HepG2 (cell line): Measurements from ENCODE around the gene BABAM2. TPM values are rescaled to one million over a fixed set of nuclear protein-coding genes. Genes with fewer than 3 reads are reported as not detected.
A peak's percentile ranks its signal among the peaks of the same experiment; 100 is the strongest.

Source experiments
- ATF3 ChIP-seq: sonication (generic); formaldehyde crosslinking; IDR thresholded peaks from 2 replicates; pipeline ENCODE4 v1.4.0; 2020; ENCODE audit warnings: missing genetic modification reagents
- ATF7 ChIP-seq, 2 experiments: fragments of 450-650 bp in 1 of 2; sonication (generic) in 1 of 2; formaldehyde crosslinking in 1 of 2; IDR thresholded peaks; 2 replicates each; pipeline versions ENCODE4 v1.4.0 to v1.6.1; 2016 to 2020; ENCODE audit warnings: antibody characterized with exemption in 1 of 2, mild to moderate bottlenecking in 1 of 2, missing genetic modification reagents in 1 of 2
- CENPX ChIP-seq: sonication (generic); formaldehyde crosslinking; IDR thresholded peaks from 2 replicates; pipeline ENCODE4 v1.9.0; 2021; ENCODE audit warnings: mild to moderate bottlenecking, missing genetic modification reagents, moderate library complexity
- DR1 ChIP-seq: sonication (generic); formaldehyde crosslinking; IDR thresholded peaks from 2 replicates; pipeline ENCODE4 v1.8.0; 2021; ENCODE audit warnings: mild to moderate bottlenecking, missing genetic modification reagents, inconsistent platforms
- ELF3 ChIP-seq: IDR thresholded peaks from 2 replicates; pipeline ENCODE4 v1.6.1; 2016; ENCODE audit warnings: missing genetic modification reagents, missing compliant biosample characterization
- GFI1 ChIP-seq: sonication (generic); formaldehyde crosslinking; IDR thresholded peaks from 2 replicates; pipeline ENCODE4 v1.5.0; 2020; ENCODE audit warnings: missing genetic modification reagents, mild to moderate bottlenecking, borderline replicate concordance
- MAZ ChIP-seq, 2 experiments: sonication (generic) in 1 of 2; formaldehyde crosslinking in 1 of 2; IDR thresholded peaks; 2 replicates each; pipeline versions ENCODE4 v1.5.0 to v1.6.1; 2012 to 2020; ENCODE audit warnings: low read depth in 2 of 2, mild to moderate bottlenecking in 2 of 2, borderline replicate concordance in 1 of 2, improper control_type of control experiment in 1 of 2, low read length in 1 of 2, missing genetic modification reagents in 1 of 2, moderate library complexity in 1 of 2
- MTF2 ChIP-seq: sonication (generic); formaldehyde crosslinking; IDR thresholded peaks from 2 replicates; pipeline ENCODE4 v1.5.0; 2020; ENCODE audit warnings: missing genetic modification reagents, borderline replicate concordance
- MXD1 ChIP-seq: sonication (generic); formaldehyde crosslinking; IDR thresholded peaks from 2 replicates; pipeline ENCODE4 v1.4.0; 2020; ENCODE audit warnings: mild to moderate bottlenecking, missing genetic modification reagents
- NR0B2 ChIP-seq: sonication (generic); formaldehyde crosslinking; IDR thresholded peaks from 2 replicates; pipeline ENCODE4 v1.4.0; 2020; ENCODE audit warnings: mild to moderate bottlenecking, missing genetic modification reagents
- POLR2G ChIP-seq: fragments of 200-400 bp; formaldehyde crosslinking; IDR thresholded peaks from 2 replicates; pipeline ENCODE4 v1.6.1; 2018; ENCODE audit warnings: mild to moderate bottlenecking, low read depth, low read length, moderate library complexity
- RCOR2 ChIP-seq: IDR thresholded peaks from 2 replicates; pipeline ENCODE4 v1.6.1; 2016; ENCODE audit warnings: missing biosample characterization, missing genetic modification reagents
- RORA ChIP-seq: sonication (generic); formaldehyde crosslinking; IDR thresholded peaks from 2 replicates; pipeline ENCODE4 v1.5.0; 2020; ENCODE audit warnings: mild to moderate bottlenecking, missing genetic modification reagents, moderate library complexity
- SAP130 ChIP-seq: IDR thresholded peaks from 2 replicates; pipeline ENCODE4 v1.6.1; 2016; ENCODE audit warnings: low read depth
- SMC3 ChIP-seq: IDR thresholded peaks from 2 replicates; pipeline ENCODE4 v1.6.1; 2011; ENCODE audit warnings: low read length, improper control_type of control experiment
- SPEN ChIP-seq: sonication (generic); formaldehyde crosslinking; IDR thresholded peaks from 2 replicates; pipeline ENCODE4 v1.5.1; 2020; ENCODE audit warnings: low read depth, mild to moderate bottlenecking, missing genetic modification reagents
- ZBTB33 ChIP-seq: sonication (generic); formaldehyde crosslinking; IDR thresholded peaks from 2 replicates; pipeline ENCODE4 v1.4.0; 2020; ENCODE audit warnings: missing genetic modification reagents
- ZHX1 ChIP-seq: sonication (generic); formaldehyde crosslinking; IDR thresholded peaks from 2 replicates; pipeline ENCODE4 v1.8.1; 2022; ENCODE audit warnings: low read depth, mild to moderate bottlenecking, missing genetic modification reagents
- ZNF282 ChIP-seq: fragments of 450-650 bp; IDR thresholded peaks from 2 replicates; pipeline ENCODE4 v1.6.1; 2018; ENCODE audit not compliant: partially characterized antibody
- ZNF557 ChIP-seq: sonication (generic); formaldehyde crosslinking; IDR thresholded peaks from 2 replicates; pipeline ENCODE4 v1.4.0; 2020; ENCODE audit warnings: missing genetic modification reagents
- ZNF773 ChIP-seq: sonication (generic); formaldehyde crosslinking; IDR thresholded peaks from 2 replicates; pipeline ENCODE4 v1.4.0; 2020; ENCODE audit warnings: missing genetic modification reagents, borderline replicate concordance
- polyA plus RNA-seq, 8 experiments: library from polyadenylated mRNA; depleted of rRNA in 3 of 8; stranded (reverse) in 7 of 8; unstranded in 1 of 8; fragments of >200 nt; fragmentation: Illumina TruSeq in 4 of 8; extraction: Trizol in 4 of 8; gene quantifications; 2 replicates each; pipeline versions ENCODE4 v1.2.1 to v1.2.3, GENCODE V29; 2011 to 2016; ENCODE audit warnings: low read depth in 4 of 8, missing spikeins in 1 of 8, mixed read lengths in 1 of 8; ENCODE audit not compliant: insufficient read depth in 1 of 8
- total RNA-seq, 5 experiments: library from RNA; depleted of rRNA; stranded (reverse); fragments of >200 nt; fragmentation: Illumina TruSeq; extraction: Trizol; gene quantifications; 2 replicates each; pipeline ENCODE4 v1.2.3, GENCODE V29; 2016; ENCODE audit warnings: low read depth in 1 of 5
- TF ChIP-seq, protein P1 (sequence below): sonication (generic); formaldehyde crosslinking; IDR thresholded peaks from 2 replicates; pipeline ENCODE4 v1.4.0; 2020; ENCODE audit warnings: mild to moderate bottlenecking, missing genetic modification reagents

The BABAM2 gene
- total and polyA plus RNA-seq, 2 of the 13 experiments (the other 11 are each of a cell fraction or from before 2014, with no cell fraction given), result 24.9 to 28.0 TPM

- peak; percentile 100 for TF ChIP-seq ZHX1 (CRISPR knock-in tag)
- no peak for TF ChIP-seq POLR2G
- TF ChIP-seq RORA (CRISPR knock-in tag), result no peak
- TF ChIP-seq ZBTB33 (CRISPR knock-in tag), result peak; percentile 33; the same call in 1 of the 2 replicates
- no peak; the same call in 1 of the 2 replicates for TF ChIP-seq DR1
- TF ChIP-seq, protein P1, sequence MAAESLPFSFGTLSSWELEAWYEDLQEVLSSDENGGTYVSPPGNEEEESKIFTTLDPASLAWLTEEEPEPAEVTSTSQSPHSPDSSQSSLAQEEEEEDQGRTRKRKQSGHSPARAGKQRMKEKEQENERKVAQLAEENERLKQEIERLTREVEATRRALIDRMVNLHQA (CRISPR knock-in tag), result no peak
- no peak for TF ChIP-seq ZNF282
- TF ChIP-seq MXD1 (CRISPR knock-in tag), result peak; percentile 72; the same call in 1 of the 2 replicates
- TF ChIP-seq ATF7 (IDR thresholded peaks at IDR 0.05), result peak; percentile 94
- peak; percentile 61; the same call in 1 of the 2 replicates for TF ChIP-seq ATF7 (CRISPR knock-in tag; IDR thresholded peaks at IDR 0.05)
- TF ChIP-seq GFI1 (CRISPR knock-in tag), result 0 out of 2 replicates have a peak, but pooled peaks have one; percentile 42
- TF ChIP-seq SPEN (CRISPR knock-in tag), result no peak
- 0 out of 2 replicates have a peak, but pooled peaks have one; percentile 4 for TF ChIP-seq SAP130 (CRISPR knock-in tag)
- TF ChIP-seq ZNF557 (CRISPR knock-in tag), result no peak
- 0 out of 2 replicates have a peak, but pooled peaks have one; percentile 23 for TF ChIP-seq MTF2 (CRISPR knock-in tag)
- TF ChIP-seq NR0B2 (CRISPR knock-in tag), result peak; percentile 82; the same call in 1 of the 2 replicates
- 0 out of 2 replicates have a peak, but pooled peaks have one; percentile 55 for TF ChIP-seq RCOR2 (CRISPR knock-in tag)
- peak; percentile 37; the same call in 1 of the 2 replicates for TF ChIP-seq ATF3 (CRISPR knock-in tag)
- TF ChIP-seq ELF3 (CRISPR knock-in tag), result peak; percentile 60; the same call in 1 of the 2 replicates
- no peak for TF ChIP-seq CENPX (CRISPR knock-in tag)
- 0 out of 2 replicates have a peak, but pooled peaks have one; percentile 15 for TF ChIP-seq MAZ (IDR thresholded peaks at IDR 0.05; ENCODE audit: borderline replicate concordance, low read depth, low read length)
- TF ChIP-seq MAZ (CRISPR knock-in tag; IDR thresholded peaks at IDR 0.05; ENCODE audit: low read depth), result no peak
- TF ChIP-seq SMC3, result no peak
- no peak for TF ChIP-seq ZNF773 (CRISPR knock-in tag)
Measured at GRCh38 chr2:27890924-27891672, 569 bp downstream of the BABAM2 start (continued).
